Heart right ventricle (tissue), 16 donors: ENCODE measurements around the gene SEMA5A. TPM values are rescaled to one million over a fixed set of nuclear protein-coding genes. Genes with fewer than 3 reads are reported as not detected.

ENCODE experiments used
- ATAC-seq, 8 donors: fragments of 200-7000 bp; cut with Tn5 transposase; one replicate each; pipeline ENCODE4 v1.9.1; 2020; ENCODE audit warnings: mild to moderate bottlenecking in 8 of 8, moderate library complexity in 8 of 8, moderate number of reproducible peaks in 1 of 8
- DNase-seq, 2 donors: peaks; one replicate each; pipeline ENCODE4 v3.0.0-alpha.2; 2020
- H3K27ac ChIP-seq, 10 donors: fragments of 200-600 bp; sonication (generic) in 2 of 10; one replicate each; pipeline versions ENCODE4 v1.5.0 to v1.8.0; 2020 to 2022; ENCODE audit warnings: mild to moderate bottlenecking in 3 of 10
- H3K27me3 ChIP-seq, 7 donors: fragments of 200-600 bp; one replicate each; pipeline ENCODE4 v1.8.0; 2021 to 2022; ENCODE audit warnings: mild to moderate bottlenecking in 2 of 7
- H3K36me3 ChIP-seq, 9 donors: fragments of 200-600 bp; sonication (generic) in 1 of 9; one replicate each; pipeline versions ENCODE4 v1.5.0 to v1.8.0; 2020 to 2022; ENCODE audit warnings: mild to moderate bottlenecking in 2 of 9
- H3K4me1 ChIP-seq, 9 donors: fragments of 200-600 bp; sonication (generic) in 1 of 9; one replicate each; pipeline versions ENCODE4 v1.5.0 to v1.8.0; 2020 to 2022; ENCODE audit warnings: mild to moderate bottlenecking in 4 of 9
- H3K4me3 ChIP-seq, 10 donors: fragments of 200-600 bp; sonication (generic) in 2 of 10; one replicate each; pipeline versions ENCODE4 v1.5.0 to v1.8.0; 2020 to 2022; ENCODE audit warnings: mild to moderate bottlenecking in 7 of 10, moderate library complexity in 2 of 10
- H3K9me3 ChIP-seq, 11 donors: fragments of 200-600 bp in 10 of 11; sonication (generic) in 2 of 11; one replicate each; pipeline versions ENCODE4 v1.5.0 to v1.8.0; 2013 to 2022; ENCODE audit warnings: mild to moderate bottlenecking in 2 of 11, control low read depth in 1 of 11, moderate library complexity in 1 of 11
- WGBS, 2 donors: extraction: QIAGEN DNeasy Blood & Tissue Kit; methylation state at CpG; one replicate each; pipeline ENCODE4 v1.1.7; 2013; ENCODE audit warnings: inconsistent platforms in 1 of 2; 5-methylcytosine and 5-hydroxymethylcytosine counted together
- intact Hi-C, 10 donors: fragments of 100-400 bp; cut with DNase I; formaldehyde crosslinking; loops; one replicate each; pipeline versions ENCODE4 v1.11.1 to v1.14.2; 2022
- polyA plus RNA-seq, 2 donors: library from polyadenylated mRNA; stranded (reverse); fragments of 200-250 nt; gene quantifications; one replicate each; pipeline ENCODE4 v1.2.3, GENCODE V29; 2013
- total RNA-seq, 10 donors: library from RNA; stranded (reverse); fragmentation: NEBNext Ultra II Directional in 3 of 10; extraction: Animal tissue kit (Norgen Biotek cat#: 25700) in 3 of 10; gene quantifications; one replicate each; pipeline versions ENCODE4 v1.2.1 to v1.2.4, GENCODE V29; 2021 to 2023
- TF ChIP-seq, protein P1 (sequence below), 9 donors: fragments of 200-600 bp; sonication (generic) in 2 of 9; IDR thresholded peaks; one replicate each; pipeline versions ENCODE4 v1.5.0 to v1.8.0; 2021 to 2022; ENCODE audit warnings: antibody characterized with exemption in 9 of 9, mild to moderate bottlenecking in 5 of 9, moderate library complexity in 1 of 9
- donor health status: Arrhythmogenic right ventricular cardiomyopathy.
- donor health status: ischemic (EF 13 %, LVEDD 7.1; RV severe dilation, severe dysfunction).
- donor health status: healthy with polysubstance abuse.
- donor health status: DM: no; HTN: yes; CAD: no.
- donor health status: DM: no; HTN: no; CAD: no.
- donor health status: ischemic (EF 25% LVEDD 6.9; RV normal size, moderate dysfunction).
- donor health status: ischemic (EF 25% LVEDD 5.7; RV mildly dilated, moderate dysfunction).
- donor health status: healthy.
- donor health status: DM: yes; HTN: yes; CAD: no.
- donor health status: Ischemic cardiomyopathy.
- donor health status: ischemic (EF 35%, LVEDD 5.7; RV mildly dilated, moderate dysfunction).
- donor health status: nonischemic (EF 11% LVEDD 7.7; RV severe dilation, severe dysfunction).
- donor health status: DM: yes; HTN: yes; CAD: no.
- donor health status: PGD.
- donor health status: ischemic (EF 29% LVEDD 5.4; RV normal size, mild dysfunction).
- donor health status: nonischemic (EF 23%, LVEDD 6.1; RV moderate dilation, normal function).

The SEMA5A gene
- total and polyA plus RNA-seq, 12 donors, result 1.9 to 71.5 (median 48.0) TPM

DNA sequence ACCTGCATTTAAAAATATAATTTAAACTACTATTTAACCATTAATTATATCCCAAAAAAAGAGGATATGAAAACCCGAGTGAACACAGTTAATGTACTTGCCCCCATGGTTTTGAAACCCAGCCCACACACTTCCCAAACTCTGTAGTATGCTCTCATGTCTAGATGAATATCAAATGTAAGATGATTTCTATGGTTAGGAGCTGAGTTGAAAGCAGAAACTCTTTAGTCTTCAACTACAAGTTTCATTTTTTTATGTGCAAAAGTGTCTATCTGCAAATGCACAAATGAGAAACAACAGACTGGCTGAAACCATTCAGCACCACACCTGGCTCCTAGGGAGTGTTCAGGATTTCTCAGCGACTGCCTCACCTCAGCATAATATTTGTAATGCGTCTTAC, 183.3 kb downstream of the SEMA5A start:
- TF ChIP-seq, protein P1, sequence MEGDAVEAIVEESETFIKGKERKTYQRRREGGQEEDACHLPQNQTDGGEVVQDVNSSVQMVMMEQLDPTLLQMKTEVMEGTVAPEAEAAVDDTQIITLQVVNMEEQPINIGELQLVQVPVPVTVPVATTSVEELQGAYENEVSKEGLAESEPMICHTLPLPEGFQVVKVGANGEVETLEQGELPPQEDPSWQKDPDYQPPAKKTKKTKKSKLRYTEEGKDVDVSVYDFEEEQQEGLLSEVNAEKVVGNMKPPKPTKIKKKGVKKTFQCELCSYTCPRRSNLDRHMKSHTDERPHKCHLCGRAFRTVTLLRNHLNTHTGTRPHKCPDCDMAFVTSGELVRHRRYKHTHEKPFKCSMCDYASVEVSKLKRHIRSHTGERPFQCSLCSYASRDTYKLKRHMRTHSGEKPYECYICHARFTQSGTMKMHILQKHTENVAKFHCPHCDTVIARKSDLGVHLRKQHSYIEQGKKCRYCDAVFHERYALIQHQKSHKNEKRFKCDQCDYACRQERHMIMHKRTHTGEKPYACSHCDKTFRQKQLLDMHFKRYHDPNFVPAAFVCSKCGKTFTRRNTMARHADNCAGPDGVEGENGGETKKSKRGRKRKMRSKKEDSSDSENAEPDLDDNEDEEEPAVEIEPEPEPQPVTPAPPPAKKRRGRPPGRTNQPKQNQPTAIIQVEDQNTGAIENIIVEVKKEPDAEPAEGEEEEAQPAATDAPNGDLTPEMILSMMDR (IDR thresholded peaks at IDR 0.05), result no peak
- H3K27ac ChIP-seq, result peak overlapping the region in 3 of 10 donors; percentile 15 to 49 (median 38)
- no peak for DNase-seq
- 73 to 79% methylated on average over 3 of the region's 3 CpGs for WGBS, 2 donors
- H3K27me3 ChIP-seq, result no peaks in the 10 kb centered on the region
- intact Hi-C loops, result loop anchor here in 7 of 10 donors (2.0 to 10.0 kb wide), 5 partner anchors 132 to 185 kb away; partner anchors contain the start of gene SEMA5A (in 3 of the 7)
- no peaks in the 10 kb centered on the region for H3K9me3 ChIP-seq
- no peak overlapping the region for H3K4me3 ChIP-seq
- no peaks in the 10 kb centered on the region for H3K36me3 ChIP-seq
- H3K4me1 ChIP-seq, result peaks cover 0 to 29% (median 21%) of the 10 kb centered on the region in 9 donors
- no peak for ATAC-seq

DNA sequence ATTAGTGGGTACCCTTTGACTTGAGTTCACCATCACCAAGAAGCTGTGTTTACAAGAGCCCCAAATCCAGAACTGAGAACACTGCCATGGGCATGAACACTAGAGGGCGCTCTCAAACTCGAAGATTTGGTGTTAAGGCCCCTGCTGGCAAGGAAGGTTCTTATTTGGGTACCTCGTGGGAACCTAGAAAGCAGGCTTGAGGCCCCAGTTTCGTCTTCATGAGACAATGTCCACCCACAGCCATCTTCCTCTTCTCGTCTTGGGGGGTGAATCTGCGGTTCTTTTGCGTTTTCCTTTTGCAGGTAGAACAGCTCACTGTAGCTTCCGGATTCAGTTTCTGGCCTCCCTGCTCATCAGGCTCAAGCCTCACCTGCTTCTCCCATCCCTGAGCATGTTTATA, 184.0 kb downstream of the SEMA5A start:
- peak in 1 of 2 donors; percentile 36 for DNase-seq
- H3K9me3 ChIP-seq, result no peaks in the 10 kb centered on the region
- WGBS, 2 donors, result 58 to 62% methylated on average over 8 of the region's 8 CpGs
- H3K27ac ChIP-seq, result peak overlapping the region in 1 of 10 donors; percentile 13
- H3K27me3 ChIP-seq, result no peaks in the 10 kb centered on the region
- H3K36me3 ChIP-seq, result no peaks in the 10 kb centered on the region
- TF ChIP-seq, protein P1 (IDR thresholded peaks at IDR 0.05), result peak; percentile 35 to 64 (median 57)
- H3K4me3 ChIP-seq, result no peak overlapping the region
- ATAC-seq, result peak in 5 of 8 donors; percentile 15 to 76 (median 44)
- intact Hi-C loops, result loop anchor here in 8 of 10 donors (2.0 to 10.0 kb wide), 5 partner anchors 133 to 185 kb away; partner anchors contain the start of gene SEMA5A (in 3 of the 8)
- H3K4me1 ChIP-seq, result peaks cover 0 to 36% (median 24%) of the 10 kb centered on the region in 9 donors

DNA sequence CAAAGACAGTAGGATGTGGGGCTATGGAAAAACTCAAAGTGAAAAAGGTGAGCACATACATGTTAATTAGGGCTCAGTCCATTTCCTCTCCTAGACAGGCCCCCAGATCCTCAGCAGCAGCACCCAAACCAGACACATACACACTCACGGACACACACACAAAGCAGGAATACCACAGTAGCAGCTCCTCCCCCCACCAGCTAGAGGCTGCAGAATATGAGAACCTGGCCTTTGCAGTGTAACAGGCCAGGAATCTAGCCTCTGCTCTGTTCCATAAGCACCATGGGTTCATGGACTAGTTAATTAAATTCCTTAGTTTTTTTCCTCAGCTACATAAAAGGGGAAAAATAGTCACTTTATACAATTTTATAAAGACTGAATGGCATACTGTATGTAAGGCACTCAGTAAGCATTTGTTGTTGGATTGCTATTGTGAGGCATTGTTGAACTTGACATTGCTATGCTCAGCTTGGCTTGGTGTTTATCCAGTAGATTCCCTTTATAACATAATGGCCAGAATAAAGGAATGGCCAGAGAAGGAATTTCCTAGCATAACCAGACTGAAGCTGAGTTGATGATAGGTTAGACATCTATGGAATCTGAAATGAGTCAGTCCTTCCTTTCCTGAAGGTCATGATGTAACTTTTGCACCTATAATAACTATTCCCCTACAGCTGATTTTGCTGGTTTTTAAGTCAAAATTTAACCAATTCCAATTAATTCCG, 186.8 kb downstream of the SEMA5A start:
- peak in 1 of 8 donors; percentile 41 for ATAC-seq

DNA sequence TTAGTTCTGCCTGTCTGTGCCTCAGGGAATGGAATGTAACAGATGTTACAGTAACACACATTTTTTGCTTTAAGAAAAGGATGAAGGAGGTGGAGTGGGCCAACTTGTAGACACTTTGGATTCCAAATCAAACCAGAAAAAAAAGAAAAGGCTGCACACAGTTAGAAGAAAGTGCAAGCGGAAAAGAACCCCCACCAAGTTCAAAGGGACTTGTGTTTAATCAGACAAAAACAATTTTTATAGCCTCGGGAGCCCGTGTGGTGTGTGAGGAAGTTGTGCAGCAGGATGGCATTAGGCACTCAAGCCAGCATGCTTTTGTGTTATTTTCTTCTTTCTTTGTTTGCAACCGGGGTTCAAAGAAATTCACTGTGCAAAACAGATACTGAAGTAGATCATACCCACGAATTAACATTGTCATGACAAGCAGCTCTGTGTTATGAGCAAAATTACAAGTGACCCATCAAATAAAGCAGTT, 189.5 kb downstream of the SEMA5A start:
- no peak for DNase-seq
- H3K36me3 ChIP-seq, result no peaks in the 10 kb centered on the region
- TF ChIP-seq, protein P1 (IDR thresholded peaks at IDR 0.05), result no peak
- H3K9me3 ChIP-seq, result no peaks in the 10 kb centered on the region
- no peaks in the 10 kb centered on the region for H3K27me3 ChIP-seq
- 67 to 71% methylated on average over 5 of the region's 5 CpGs for WGBS, 2 donors
- H3K4me3 ChIP-seq, result no peak overlapping the region
- peaks cover 0 to 21% (median 13%) of the 10 kb centered on the region in 9 donors for H3K4me1 ChIP-seq
- intact Hi-C loops, result no loop called here
- no peak for ATAC-seq
- H3K27ac ChIP-seq, result no peak overlapping the region

More for the DNA sequence above, 186.8 kb downstream of the SEMA5A start:
- H3K4me3 ChIP-seq, result no peak overlapping the region
- H3K9me3 ChIP-seq, result no peaks in the 10 kb centered on the region
- TF ChIP-seq, protein P1 (IDR thresholded peaks at IDR 0.05), result no peak
- intact Hi-C loops, result no loop called here
- DNase-seq, result no peak
- H3K4me1 ChIP-seq, result peaks cover 0 to 36% (median 27%) of the 10 kb centered on the region in 9 donors
- 69 to 86% methylated on average over 2 of the region's 2 CpGs for WGBS, 2 donors
- no peaks in the 10 kb centered on the region for H3K27me3 ChIP-seq
- no peaks in the 10 kb centered on the region for H3K36me3 ChIP-seq
- peak overlapping the region in 2 of 10 donors; percentile 25 to 33 for H3K27ac ChIP-seq
